NCI-H446 (cell line): ENCODE results near the gene TMEM192.
"Not testable (repeated sequence)": the region's sequence is repeated elsewhere in the genome, so short reads cannot be mapped to it uniquely, and the experiment has no call there.

ENCODE experiments used
- DNase-seq, 2 experiments: peaks; one replicate each; lab custom pipeline; 2025; lab: John Stamatoyannopoulos, UW

The TMEM192 gene

GRCh38 chr4:165112368-165113121 lies at the start of gene TMEM192:
TSS of gene TMEM192 (minus strand) at chr4:165112860. CDS start at chr4:165112773, 87 bp downstream.
- DNase-seq: peak; percentile 86 to 91

GRCh38 chr4:165158762-165159161 lies 46.1 kb upstream of the TMEM192 start:
- DNase-seq: no peak

- no peak for DNase-seq
Observed at GRCh38 chr4:165156906-165157305, 44.2 kb upstream of the TMEM192 start.

- no peak for DNase-seq
Observed at GRCh38 chr4:165154482-165154881, 41.8 kb upstream of the TMEM192 start.

GRCh38 chr4:165152527-165152926 lies 39.9 kb upstream of the TMEM192 start:
- no peak for DNase-seq

GRCh38 chr4:165151734-165152133 lies 39.1 kb upstream of the TMEM192 start:
- no peak for DNase-seq

- DNase-seq: no peak
Observed at GRCh38 chr4:165150545-165150944, 37.9 kb upstream of the TMEM192 start.

GRCh38 chr4:165138843-165139242 lies 26.2 kb upstream of the TMEM192 start:
- no peak for DNase-seq

- no peak for DNase-seq
Observed at GRCh38 chr4:165137205-165137604, 24.5 kb upstream of the TMEM192 start.

- no peak for DNase-seq
Observed at GRCh38 chr4:165136529-165136928, 23.9 kb upstream of the TMEM192 start.

GRCh38 chr4:165133150-165133549 lies 20.5 kb upstream of the TMEM192 start:
- no peak for DNase-seq

GRCh38 chr4:165131247-165131832 lies 18.7 kb upstream of the TMEM192 start:
- DNase-seq: peak; percentile 52 to 81

GRCh38 chr4:165129924-165130323 lies 17.3 kb upstream of the TMEM192 start:
- DNase-seq: no peak

GRCh38 chr4:165125869-165126499 lies 13.3 kb upstream of the TMEM192 start:
- not testable (repeated sequence) for DNase-seq

- no peak for DNase-seq
Observed at GRCh38 chr4:165124488-165124887, 11.8 kb upstream of the TMEM192 start.

GRCh38 chr4:165118256-165118909 lies 5.7 kb upstream of the TMEM192 start:
- no peak for DNase-seq

GRCh38 chr4:165115301-165115700 lies 2.6 kb upstream of the TMEM192 start:
- DNase-seq: no peak

GRCh38 chr4:165111906-165112367 lies 723 bp downstream of the TMEM192 start:
- no peak for DNase-seq

- DNase-seq: no peak
Observed at GRCh38 chr4:165106518-165106917, 6.1 kb downstream of the TMEM192 start.

GRCh38 chr4:165101641-165102040 lies 11.0 kb downstream of the TMEM192 start:
- DNase-seq: no peak

GRCh38 chr4:165096776-165097175 lies 15.9 kb downstream of the TMEM192 start:
- peak; percentile 2 to 7 for DNase-seq

GRCh38 chr4:165095291-165095690 lies 17.4 kb downstream of the TMEM192 start:
- DNase-seq: no peak

GRCh38 chr4:165094873-165095272 lies 17.8 kb downstream of the TMEM192 start:
- DNase-seq: no peak
